OCI-LY1 (cell line): ENCODE results near the gene ADK.

ENCODE experiments used
- EZH2 ChIP-seq: fragments of 200-600 bp; sonication (generic), shearing (Covaris generic); IDR thresholded peaks from 2 replicates; pipeline ENCODE4 v1.8.0; 2017; ENCODE audit warnings: borderline replicate concordance, mixed run types, mild to moderate bottlenecking, antibody characterized with exemption, low read length, moderate library complexity, mixed read lengths
- TF ChIP-seq, protein P1 (sequence below): fragments of 200-600 bp; sonication (generic), shearing (Covaris generic); IDR thresholded peaks from 2 replicates; pipeline ENCODE4 v1.5.1; 2017; ENCODE audit warnings: mild to moderate bottlenecking, antibody characterized with exemption, low read length, moderate library complexity, mixed read lengths

DNA sequence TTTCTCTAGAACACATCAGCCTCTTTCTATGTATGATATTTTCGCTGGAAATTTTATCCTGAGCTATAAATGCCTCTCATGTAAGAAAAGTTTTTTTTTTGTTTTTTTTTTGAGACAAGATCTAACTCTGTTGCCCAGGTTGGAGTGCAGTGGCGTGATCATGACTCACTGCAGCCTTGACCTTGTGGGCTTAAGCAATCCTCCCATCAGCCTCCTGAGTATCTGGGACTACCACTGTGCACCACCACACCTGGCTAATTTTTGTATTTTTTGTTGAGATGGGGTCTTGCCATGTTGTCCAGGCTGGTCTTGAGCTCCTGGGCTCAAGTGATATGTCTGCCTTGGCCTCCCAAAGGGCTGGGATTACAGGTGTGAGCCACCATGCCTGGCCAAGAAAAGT, 80.4 kb downstream of the ADK start:
- TF ChIP-seq, protein P1, sequence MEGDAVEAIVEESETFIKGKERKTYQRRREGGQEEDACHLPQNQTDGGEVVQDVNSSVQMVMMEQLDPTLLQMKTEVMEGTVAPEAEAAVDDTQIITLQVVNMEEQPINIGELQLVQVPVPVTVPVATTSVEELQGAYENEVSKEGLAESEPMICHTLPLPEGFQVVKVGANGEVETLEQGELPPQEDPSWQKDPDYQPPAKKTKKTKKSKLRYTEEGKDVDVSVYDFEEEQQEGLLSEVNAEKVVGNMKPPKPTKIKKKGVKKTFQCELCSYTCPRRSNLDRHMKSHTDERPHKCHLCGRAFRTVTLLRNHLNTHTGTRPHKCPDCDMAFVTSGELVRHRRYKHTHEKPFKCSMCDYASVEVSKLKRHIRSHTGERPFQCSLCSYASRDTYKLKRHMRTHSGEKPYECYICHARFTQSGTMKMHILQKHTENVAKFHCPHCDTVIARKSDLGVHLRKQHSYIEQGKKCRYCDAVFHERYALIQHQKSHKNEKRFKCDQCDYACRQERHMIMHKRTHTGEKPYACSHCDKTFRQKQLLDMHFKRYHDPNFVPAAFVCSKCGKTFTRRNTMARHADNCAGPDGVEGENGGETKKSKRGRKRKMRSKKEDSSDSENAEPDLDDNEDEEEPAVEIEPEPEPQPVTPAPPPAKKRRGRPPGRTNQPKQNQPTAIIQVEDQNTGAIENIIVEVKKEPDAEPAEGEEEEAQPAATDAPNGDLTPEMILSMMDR, result no peak
- no peak for TF ChIP-seq EZH2
